GM12878 (cell line): ENCODE measurements around the gene RAPGEF6. TPM values are rescaled to one million over a fixed set of nuclear protein-coding genes. Genes with fewer than 3 reads are reported as not detected.

ENCODE experiments used
- ATAC-seq: fragments of 200-7000 bp; cut with Tn5 transposase; 3 replicates; pipeline ENCODE4 v1.9.1; 2020; ENCODE audit warnings: mild to moderate bottlenecking, moderate library complexity
- BruUV-seq: library from RNA; stranded (reverse); fragments of 400-500 nt; replicated peaks from 2 replicates; lab custom pipeline; 2021; lab: Mats Ljungman, UMichigan
- CTCF ChIA-PET: fragments of 300-600 bp; sonication (Branson Sonifier 250); formaldehyde crosslinking; extraction: SDS; loops from one replicate; lab custom pipeline; 2021; ENCODE audit warnings: inconsistent platforms; lab: Yijun Ruan, JAX
- POLR2A ChIA-PET: fragments of 350-600 bp; formaldehyde crosslinking; extraction: SDS; loops from one replicate; lab custom pipeline; 2021; ENCODE audit warnings: inconsistent platforms; lab: Charles Lee
- RAD21 ChIA-PET: fragments of 300-600 bp; sonication (Branson Sonifier 250); formaldehyde crosslinking; loops from one replicate; lab custom pipeline; 2023; ENCODE audit warnings: antibody characterized with exemption; ENCODE audit not compliant: unreplicated experiment; lab: Charles Lee
- SMC1A ChIA-PET: fragments of 300-600 bp; sonication (Branson Sonifier 250); formaldehyde crosslinking; loops from one replicate; lab custom pipeline; 2023; ENCODE audit not compliant: unreplicated experiment, uncharacterized antibody; lab: Charles Lee
- DNase-seq: peaks from one replicate; pipeline ENCODE4 v3.0.0-alpha.2; 2011; ENCODE audit warnings: low read depth, low spot score
- FAIRE-seq: peaks from 3 replicates; lab custom pipeline; 2011; peaks lifted over from hg19 to GRCh38; lab: Jason Lieb, UNC
- H2AFZ ChIP-seq: 2 replicates; pipeline ENCODE4 v1.6.0; 2011; ENCODE audit warnings: low read depth, low read length, control low read depth; ENCODE audit not compliant: control insufficient read depth
- H3K27ac ChIP-seq: 2 replicates; pipeline ENCODE4 v1.5.1; 2011; ENCODE audit warnings: control low read depth; ENCODE audit not compliant: control insufficient read depth, insufficient read depth
- H3K27me3 ChIP-seq, 2 experiments: replicated peaks in 1 of 2; 2 replicates each; pipeline versions ENCODE4 v1.6.0 to v1.6.1; 2011; ENCODE audit warnings: low read length in 1 of 2; ENCODE audit not compliant: control insufficient read depth in 2 of 2, insufficient read depth in 2 of 2
- H3K36me3 ChIP-seq, 2 experiments: 2 replicates each; pipeline ENCODE4 v1.5.1; 2011; ENCODE audit warnings: low read length in 1 of 2; ENCODE audit not compliant: control insufficient read depth in 2 of 2, insufficient read depth in 2 of 2
- H3K4me1 ChIP-seq: 2 replicates; pipeline ENCODE4 v1.6.1; 2011; ENCODE audit warnings: mild to moderate bottlenecking, low read length, moderate library complexity, mixed read lengths; ENCODE audit not compliant: control insufficient read depth, insufficient read depth
- H3K4me2 ChIP-seq: 2 replicates; pipeline ENCODE4 v1.6.0; 2011; ENCODE audit warnings: control low read depth; ENCODE audit not compliant: control insufficient read depth, insufficient read depth
- H3K4me3 ChIP-seq: fragments of 200-600 bp; sonication (generic); 2 replicates; pipeline ENCODE4 v1.5.1; 2016
- H3K79me2 ChIP-seq: 2 replicates; pipeline ENCODE4 v1.6.0; 2011; ENCODE audit warnings: low read length; ENCODE audit not compliant: control insufficient read depth, insufficient read depth
- H3K9ac ChIP-seq: 2 replicates; pipeline ENCODE4 v1.8.0; 2011; ENCODE audit warnings: low read length, control low read depth, mixed read lengths; ENCODE audit not compliant: control insufficient read depth, insufficient read depth
- H3K9me3 ChIP-seq: replicated peaks from 3 replicates; pipeline ENCODE4 v1.5.1; 2011; ENCODE audit warnings: mild to moderate bottlenecking, low read length; ENCODE audit not compliant: control insufficient read depth, insufficient read depth
- H4K20me1 ChIP-seq: 2 replicates; pipeline ENCODE4 v1.6.0; 2011; ENCODE audit not compliant: control insufficient read depth, insufficient read depth
- CEBPZ ChIP-seq: fragments of 150-350 bp; IDR thresholded peaks from 2 replicates; pipeline ENCODE4 v1.6.1; 2016; ENCODE audit warnings: low read depth, low read length
- CREM ChIP-seq: IDR thresholded peaks from 2 replicates; pipeline ENCODE4 v1.6.1; 2014; ENCODE audit warnings: antibody characterized with exemption, low read depth
- IRF4 ChIP-seq: IDR thresholded peaks from 2 replicates; pipeline ENCODE4 v1.6.1; 2011; ENCODE audit warnings: low read depth, low read length
- JUNB ChIP-seq: IDR thresholded peaks from 2 replicates; pipeline ENCODE4 v1.6.1; 2016; ENCODE audit warnings: antibody characterized with exemption, mild to moderate bottlenecking
- STAT1 ChIP-seq: fragments of 450-650 bp; conservative IDR thresholded peaks from 2 replicates; pipeline ENCODE4 v1.6.1; 2014; ENCODE audit warnings: antibody characterized with exemption, mild to moderate bottlenecking
- TAF1 ChIP-seq: IDR thresholded peaks from 2 replicates; pipeline ENCODE4 v1.6.1; 2011; ENCODE audit warnings: mild to moderate bottlenecking, low read depth, low read length, borderline replicate concordance
- ZBTB40 ChIP-seq: fragments of 450-650 bp; IDR thresholded peaks from 2 replicates; pipeline ENCODE4 v1.6.1; 2016; ENCODE audit warnings: mild to moderate bottlenecking, moderate library complexity, borderline replicate concordance
- WGBS: methylation state at CpG from one replicate; pipeline ENCODE4 v1.1.6; 2016; ENCODE audit warnings: low lambda C conversion rate; ENCODE audit not compliant: insufficient replicate concordance, insufficient coverage; ENCODE audit errors: missing lambda C conversion rate; 5-methylcytosine and 5-hydroxymethylcytosine counted together
- in situ Hi-C: fragments of 300-500 bp; cut with MboI; formaldehyde crosslinking; loops from 9 replicates; pipeline ENCODE4 v1.14.3; 2018; ENCODE audit warnings: mixed read lengths
- intact Hi-C: fragments of 100-400 bp; cut with micrococcal nuclease; formaldehyde crosslinking; loops from one replicate; pipeline ENCODE4 v1.14.2; 2022; ENCODE audit not compliant: unreplicated experiment
- polyA plus RNA-seq, 11 experiments: library from polyadenylated mRNA; depleted of rRNA in 4 of 11; unstranded in 6 of 11; stranded (reverse) in 5 of 11; fragments of >200 nt; fragmentation: Nextera tagmentation in 4 of 11; fragmentation: Illumina TruSeq in 1 of 11; extraction: Ambion mirVana in 4 of 11; extraction: Trizol in 1 of 11; gene quantifications; 1 replicate in 1 of 11; 2 replicates in 10 of 11; pipeline versions ENCODE4 v1.2.1 to v1.2.3, GENCODE V29; 2011 to 2016; ENCODE audit warnings: inconsistent platforms in 2 of 11, missing spikeins in 2 of 11, low read depth in 1 of 11
- total RNA-seq, 4 experiments: library from RNA; depleted of rRNA in 3 of 4; stranded (reverse); fragments of >200 nt in 3 of 4; fragmentation: Illumina TruSeq in 1 of 4; extraction: Trizol in 1 of 4; gene quantifications; 2 replicates each; pipeline versions ENCODE4 v1.2.1 to v1.2.3, GENCODE V29; 2013 to 2021
- TF ChIP-seq, protein P1 (sequence below): fragments of 450-650 bp; IDR thresholded peaks from 2 replicates; pipeline ENCODE4 v1.6.1; 2016; ENCODE audit warnings: mild to moderate bottlenecking

The RAPGEF6 gene
- total and polyA plus RNA-seq, 10 of the 15 experiments (the other 5 are each of a cell fraction or from before 2014, with no cell fraction given) = 2.9 to 24.0 (median 14.2) TPM

- CTCF ChIA-PET = interaction anchor here (1.3 to 1.4 kb wide), 2 partner anchors 9 to 24 kb away, joined by 3 to 9 read pairs; no protein-coding TSS in a partner anchor
- SMC1A ChIA-PET = interaction anchor here (1.2 to 2.5 kb wide), 4 partner anchors 9 to 26 kb away, joined by 3 to 13 read pairs (median 4); no protein-coding TSS in a partner anchor
- no peak overlapping the region for H3K4me3 ChIP-seq
- no peak for DNase-seq
- H3K79me2 ChIP-seq = peaks cover 6% of the 10 kb centered on the region
- peaks cover 0 to 7% of the 10 kb centered on the region in 2 experiments; a peak in 1 of 4 replicates for H3K36me3 ChIP-seq
- RAD21 ChIA-PET = no interaction called here
- H3K27me3 ChIP-seq = no peaks in the 10 kb centered on the region
- H2AFZ ChIP-seq = no peak overlapping the region
- peak; percentile 32 for ATAC-seq
- peak; percentile 45 for TF ChIP-seq JUNB
- TF ChIP-seq CEBPZ = no peak
- TF ChIP-seq CREM = no peak
- TF ChIP-seq STAT1 = no peak
- TF ChIP-seq IRF4 = no peak
- TF ChIP-seq, protein P1, sequence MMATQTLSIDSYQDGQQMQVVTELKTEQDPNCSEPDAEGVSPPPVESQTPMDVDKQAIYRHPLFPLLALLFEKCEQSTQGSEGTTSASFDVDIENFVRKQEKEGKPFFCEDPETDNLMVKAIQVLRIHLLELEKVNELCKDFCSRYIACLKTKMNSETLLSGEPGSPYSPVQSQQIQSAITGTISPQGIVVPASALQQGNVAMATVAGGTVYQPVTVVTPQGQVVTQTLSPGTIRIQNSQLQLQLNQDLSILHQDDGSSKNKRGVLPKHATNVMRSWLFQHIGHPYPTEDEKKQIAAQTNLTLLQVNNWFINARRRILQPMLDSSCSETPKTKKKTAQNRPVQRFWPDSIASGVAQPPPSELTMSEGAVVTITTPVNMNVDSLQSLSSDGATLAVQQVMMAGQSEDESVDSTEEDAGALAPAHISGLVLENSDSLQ = peak; percentile 19; the same call in 1 of the 2 replicates
- TF ChIP-seq ZBTB40 = no peak
- TF ChIP-seq TAF1 = no peak
- H3K9me3 ChIP-seq = no peaks in the 10 kb centered on the region
- H3K27ac ChIP-seq = no peak overlapping the region
- WGBS = 65% methylated on average over 1 of the region's 1 CpG
- BruUV-seq = no TSS peak
- FAIRE-seq = no peak
- H3K4me1 ChIP-seq = peaks cover 7% of the 10 kb centered on the region
- H3K4me2 ChIP-seq = no peak overlapping the region
- in situ Hi-C loops = no loop called here
- H4K20me1 ChIP-seq = no peaks in the 10 kb centered on the region
- intact Hi-C loops = no loop called here
- POLR2A ChIA-PET = interaction anchor here (0.9 kb wide), 1 partner anchor 9 kb away, joined by 3 read pairs; no protein-coding TSS in a partner anchor
- no peak overlapping the region for H3K9ac ChIP-seq
Measured at GRCh38 chr5:131541762-131542161, 93.3 kb downstream of the RAPGEF6 start.
